ENCODE data around the gene ABCA3. TPM values are rescaled to one million over a fixed set of nuclear protein-coding genes. Genes with fewer than 3 reads are reported as not detected.

The ABCA3 gene
- total RNA-seq, 4 donors from 2014 or later, result 6.8 to 17.9 (median 11.0) TPM

DNA sequence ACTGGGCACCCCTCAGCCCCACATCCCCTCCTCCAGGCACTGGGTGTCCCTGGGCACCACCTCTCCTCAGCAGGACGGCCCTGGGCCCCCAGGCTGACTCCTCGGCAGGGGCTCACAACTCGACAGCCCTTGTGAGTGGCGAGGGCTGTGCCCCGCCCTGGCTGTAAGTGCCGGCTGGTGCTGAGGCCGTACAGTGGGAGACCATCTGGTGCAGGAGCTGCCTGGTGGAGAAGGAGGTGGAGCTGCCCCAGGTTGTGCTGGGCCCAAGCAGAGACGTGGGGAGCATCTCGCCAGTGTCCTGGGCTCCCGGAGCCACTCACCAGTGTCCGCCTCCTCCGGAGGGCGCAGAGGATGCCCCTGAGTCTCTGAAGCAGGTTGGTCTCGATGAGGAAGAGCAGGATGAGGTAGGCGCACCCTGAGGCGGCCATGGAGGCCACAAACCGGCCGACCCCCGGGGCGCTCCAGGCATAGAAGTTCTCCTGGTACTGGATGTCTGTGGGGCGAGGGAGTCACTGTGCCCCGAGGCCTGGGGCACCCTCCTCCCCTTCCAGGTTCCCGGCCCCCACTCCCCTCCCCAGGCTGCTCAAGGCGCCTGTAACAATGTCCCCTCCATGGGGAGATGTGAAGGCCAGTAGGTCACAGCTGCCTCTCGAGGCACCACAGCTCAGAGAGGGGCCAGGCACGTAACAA is 57.5 kb downstream of the ABCA3 start:
- Histone ChIP-seq H3K27me3 (no peaks in the 10 kb centered on the region), H3K4me3 (no peak overlapping the region), H3K36me3 (peaks cover 15% of the 10 kb centered on the region), H3K27ac (no peak overlapping the region), H3K4me1 (no peaks in the 10 kb centered on the region), H3K9me3 (no peaks in the 10 kb centered on the region)
- DNase-seq (ENCODE audit: low spot score in 2 of 2), result no peak
- no CpG with 5 or more reads among the region's 26 CpGs for WGBS
- TF ChIP-seq POLR2A (IDR thresholded peaks at IDR 0.05) (no peak), EP300 (IDR thresholded peaks at IDR 0.05) (no peak), POLR2AphosphoS5 (IDR thresholded peaks at IDR 0.05) (no peak)
- TF ChIP-seq, protein P1, sequence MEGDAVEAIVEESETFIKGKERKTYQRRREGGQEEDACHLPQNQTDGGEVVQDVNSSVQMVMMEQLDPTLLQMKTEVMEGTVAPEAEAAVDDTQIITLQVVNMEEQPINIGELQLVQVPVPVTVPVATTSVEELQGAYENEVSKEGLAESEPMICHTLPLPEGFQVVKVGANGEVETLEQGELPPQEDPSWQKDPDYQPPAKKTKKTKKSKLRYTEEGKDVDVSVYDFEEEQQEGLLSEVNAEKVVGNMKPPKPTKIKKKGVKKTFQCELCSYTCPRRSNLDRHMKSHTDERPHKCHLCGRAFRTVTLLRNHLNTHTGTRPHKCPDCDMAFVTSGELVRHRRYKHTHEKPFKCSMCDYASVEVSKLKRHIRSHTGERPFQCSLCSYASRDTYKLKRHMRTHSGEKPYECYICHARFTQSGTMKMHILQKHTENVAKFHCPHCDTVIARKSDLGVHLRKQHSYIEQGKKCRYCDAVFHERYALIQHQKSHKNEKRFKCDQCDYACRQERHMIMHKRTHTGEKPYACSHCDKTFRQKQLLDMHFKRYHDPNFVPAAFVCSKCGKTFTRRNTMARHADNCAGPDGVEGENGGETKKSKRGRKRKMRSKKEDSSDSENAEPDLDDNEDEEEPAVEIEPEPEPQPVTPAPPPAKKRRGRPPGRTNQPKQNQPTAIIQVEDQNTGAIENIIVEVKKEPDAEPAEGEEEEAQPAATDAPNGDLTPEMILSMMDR (IDR thresholded peaks at IDR 0.05), result no peak

DNA sequence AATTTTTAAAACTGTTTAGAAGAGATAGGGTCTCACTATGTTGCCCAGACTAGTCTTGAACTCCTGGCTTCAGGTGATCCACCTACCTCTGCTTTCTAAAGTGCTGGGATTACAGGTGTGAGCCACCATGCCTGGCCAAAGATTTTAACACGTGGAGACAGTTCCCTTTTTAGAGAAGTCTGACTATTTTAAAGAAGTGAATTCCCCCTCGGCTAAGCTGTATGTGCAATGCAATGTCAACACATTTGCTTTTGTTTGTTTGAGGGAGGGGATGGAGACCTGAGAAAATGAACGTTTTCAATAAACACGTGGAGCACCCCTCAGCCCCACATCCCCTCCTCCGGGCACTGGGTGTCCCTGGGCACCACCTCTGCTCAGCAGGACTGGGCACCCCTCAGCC is 58.3 kb downstream of the ABCA3 start:
- TF ChIP-seq EP300 (IDR thresholded peaks at IDR 0.05), result no peak
- no peak for TF ChIP-seq POLR2AphosphoS5 (IDR thresholded peaks at IDR 0.05)
- no peak for TF ChIP-seq POLR2A (IDR thresholded peaks at IDR 0.05)
- TF ChIP-seq, protein P1 (IDR thresholded peaks at IDR 0.05), result no peak
- H3K4me3 ChIP-seq, result no peak overlapping the region
- H3K4me1 ChIP-seq, result no peaks in the 10 kb centered on the region
- 81% methylated on average over 5 of the region's 5 CpGs for WGBS
- H3K27ac ChIP-seq, result no peak overlapping the region
- H3K36me3 ChIP-seq, result peaks cover 19% of the 10 kb centered on the region
- DNase-seq (ENCODE audit: low spot score in 2 of 2), result no peak
- no peaks in the 10 kb centered on the region for H3K27me3 ChIP-seq
- no peaks in the 10 kb centered on the region for H3K9me3 ChIP-seq

DNA sequence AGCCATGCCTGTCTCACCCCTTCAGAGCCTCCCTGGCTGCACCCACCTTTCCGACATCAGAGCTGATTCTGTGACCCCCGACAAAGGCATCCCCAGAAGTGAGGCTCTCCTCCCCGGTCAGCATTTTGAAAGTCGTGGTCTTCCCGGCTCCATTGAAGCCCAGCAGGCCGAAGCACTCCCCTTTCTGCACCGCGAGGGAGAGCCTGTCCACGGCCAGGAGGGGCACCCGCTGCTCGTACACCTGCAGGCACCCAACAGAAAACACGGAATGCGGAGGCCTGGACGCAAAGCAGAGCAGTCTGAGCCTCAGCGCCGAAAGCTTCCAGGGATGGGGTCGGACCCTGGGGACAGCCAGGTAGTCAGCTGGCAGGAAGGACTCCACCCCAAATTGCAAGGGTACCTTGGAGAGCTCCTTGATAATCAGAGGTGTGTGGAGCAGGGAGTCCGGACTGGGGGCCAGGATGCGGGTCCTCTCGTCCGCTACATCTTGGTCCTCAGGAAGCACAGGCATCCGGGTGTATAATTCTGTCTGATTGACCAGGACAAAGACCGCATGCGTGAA is 59.5 kb downstream of the ABCA3 start:
- WGBS, result 92% methylated on average over 10 of the region's 24 CpGs
- H3K9me3 ChIP-seq, result no peaks in the 10 kb centered on the region
- H3K4me3 ChIP-seq, result no peak overlapping the region
- H3K36me3 ChIP-seq, result peaks cover 19% of the 10 kb centered on the region
- no peaks in the 10 kb centered on the region for H3K4me1 ChIP-seq
- H3K27me3 ChIP-seq, result no peaks in the 10 kb centered on the region
- TF ChIP-seq POLR2AphosphoS5 (IDR thresholded peaks at IDR 0.05) (no peak), EP300 (IDR thresholded peaks at IDR 0.05) (no peak)
- DNase-seq (ENCODE audit: low spot score in 2 of 2), result no peak
- no peak overlapping the region for H3K27ac ChIP-seq

- TF ChIP-seq POLR2A (IDR thresholded peaks at IDR 0.05) (no peak), EP300 (IDR thresholded peaks at IDR 0.05) (no peak)
- TF ChIP-seq, protein P1 (IDR thresholded peaks at IDR 0.05), result no peak
- no peak overlapping the region for H3K27ac ChIP-seq
- no peak overlapping the region for H3K4me3 ChIP-seq
- 93% methylated on average over 8 of the region's 8 CpGs for WGBS
- DNase-seq (ENCODE audit: low spot score in 2 of 2), result no peak
- H3K4me1 ChIP-seq, result no peaks in the 10 kb centered on the region
- H3K36me3 ChIP-seq, result peaks cover 19% of the 10 kb centered on the region
- no peaks in the 10 kb centered on the region for H3K27me3 ChIP-seq
- no peaks in the 10 kb centered on the region for H3K9me3 ChIP-seq
Measured at GRCh38 chr16:2280461-2280860, 60.1 kb downstream of the ABCA3 start.

DNA sequence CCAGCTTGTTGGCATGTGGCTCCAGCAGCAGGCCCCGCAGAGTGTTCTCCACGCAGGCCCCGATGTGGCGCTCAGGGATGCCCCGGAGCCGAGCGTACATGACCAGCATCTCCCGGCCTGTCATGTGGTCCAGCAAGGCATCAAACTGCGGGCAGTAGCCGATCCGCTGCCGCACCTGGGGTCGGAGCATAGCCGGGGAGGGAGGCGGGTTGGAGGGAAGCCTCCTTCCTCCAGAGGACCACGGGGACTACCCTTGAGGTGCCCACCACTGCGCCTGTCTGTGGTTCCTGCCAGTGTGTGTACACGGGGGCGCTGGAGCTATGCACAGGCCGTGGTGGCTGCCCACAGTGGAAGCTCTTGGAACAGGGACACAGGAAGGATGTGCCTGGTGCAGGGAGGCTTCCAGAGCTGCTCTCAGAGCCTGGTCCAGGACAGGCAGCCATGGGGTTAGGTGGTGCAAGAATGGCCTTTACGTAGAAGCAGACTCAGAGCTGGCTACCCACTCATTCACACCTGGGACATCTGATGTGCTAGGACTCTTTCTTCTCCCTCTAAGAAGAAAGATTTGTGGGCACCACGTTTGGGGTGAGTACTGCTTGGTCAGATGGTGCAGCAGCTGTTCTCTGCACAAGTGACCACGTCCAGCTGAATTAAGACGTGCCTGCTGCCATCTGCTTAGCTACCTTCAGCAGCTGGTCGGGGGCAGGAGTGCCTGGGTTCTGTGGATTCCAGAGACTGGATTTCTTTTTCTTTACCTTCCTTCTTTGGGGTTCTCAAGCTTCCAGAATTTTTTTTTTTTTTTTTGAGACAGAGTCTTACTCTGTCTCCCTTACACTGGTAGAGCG is 61.4 kb downstream of the ABCA3 start:
- peaks cover 19% of the 10 kb centered on the region for H3K36me3 ChIP-seq

More for the DNA sequence above, 61.4 kb downstream of the ABCA3 start:
- Histone ChIP-seq H3K4me1 (no peaks in the 10 kb centered on the region), H3K27ac (no peak overlapping the region), H3K9me3 (no peaks in the 10 kb centered on the region), H3K4me3 (no peak overlapping the region), H3K27me3 (no peaks in the 10 kb centered on the region)
- WGBS, result 91% methylated on average over 15 of the region's 26 CpGs
- no peak for DNase-seq (ENCODE audit: low spot score in 2 of 2)
- TF ChIP-seq POLR2AphosphoS5 (IDR thresholded peaks at IDR 0.05) (no peak), EP300 (IDR thresholded peaks at IDR 0.05) (no peak), POLR2A (IDR thresholded peaks at IDR 0.05) (no peak)
- TF ChIP-seq, protein P1 (IDR thresholded peaks at IDR 0.05), result no peak

Measured in suprapubic skin (tissue), 4 donors.